Measurements from ENCODE around the gene CFAP161. TPM values are rescaled to one million over a fixed set of nuclear protein-coding genes. Genes with fewer than 3 reads are reported as not detected.

CFAP161 gene
- total RNA-seq, 1 donor from 2014 or later, result 0.30 TPM

DNA sequence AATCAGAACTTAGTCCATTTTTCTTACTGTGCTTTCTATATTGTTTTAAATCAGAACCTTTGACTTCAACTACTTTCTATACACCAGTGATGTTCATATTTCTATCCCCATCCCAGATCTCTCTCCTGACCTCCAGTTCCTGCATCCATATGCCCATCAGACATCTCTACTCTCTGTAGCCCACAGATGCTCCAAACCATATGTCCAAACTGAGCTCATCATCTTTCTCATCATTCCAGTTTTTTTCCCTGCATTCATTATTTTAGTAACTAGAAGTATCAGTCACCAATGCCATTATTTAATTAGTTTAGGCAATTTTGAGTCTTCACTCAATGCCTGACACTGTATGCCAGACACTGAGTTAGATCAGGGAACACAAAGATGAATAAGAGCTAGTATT, 37.2 kb downstream of the CFAP161 start:
- ATAC-seq (ENCODE audit: poor library complexity) (no peak), DNase-seq (no peak)
- intact Hi-C loops (cut with DNase I), result no loop called here

DNA sequence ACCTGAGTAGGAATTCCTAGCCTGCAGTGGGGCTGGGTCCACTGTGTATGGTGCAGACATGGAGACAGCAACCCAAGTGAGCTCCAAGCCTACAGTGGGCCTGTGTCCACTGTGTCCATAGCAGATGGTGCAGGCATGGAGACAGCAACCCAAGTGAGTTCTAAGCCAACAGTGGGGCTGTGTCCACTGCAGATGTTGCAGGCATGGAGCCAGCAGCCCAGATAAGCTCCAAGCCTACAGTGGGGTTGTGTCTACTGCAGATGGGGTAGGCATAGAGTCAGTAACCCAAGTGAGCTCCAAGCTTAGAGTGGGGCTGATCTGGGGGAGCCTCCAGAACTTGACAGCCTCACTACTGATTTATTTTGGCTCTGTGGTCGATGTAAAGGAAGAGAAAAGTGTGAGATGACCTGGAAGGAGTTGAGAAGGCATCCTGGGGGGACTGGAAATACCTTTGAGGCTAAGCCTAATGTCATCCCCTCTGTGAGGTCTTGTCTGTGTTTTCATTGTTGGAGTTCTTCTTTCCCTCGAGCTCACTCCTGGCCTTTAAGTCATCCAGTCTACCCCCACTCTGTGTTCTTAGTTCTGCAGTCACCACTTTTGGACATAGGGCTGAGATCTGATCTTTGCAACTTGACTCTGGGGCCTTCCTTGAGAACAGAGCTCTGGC, 40.2 kb downstream of the CFAP161 start:
- intact Hi-C loops (cut with DNase I), result no loop called here
- DNase-seq (no peak), ATAC-seq (ENCODE audit: poor library complexity) (peak; percentile 21)

DNA sequence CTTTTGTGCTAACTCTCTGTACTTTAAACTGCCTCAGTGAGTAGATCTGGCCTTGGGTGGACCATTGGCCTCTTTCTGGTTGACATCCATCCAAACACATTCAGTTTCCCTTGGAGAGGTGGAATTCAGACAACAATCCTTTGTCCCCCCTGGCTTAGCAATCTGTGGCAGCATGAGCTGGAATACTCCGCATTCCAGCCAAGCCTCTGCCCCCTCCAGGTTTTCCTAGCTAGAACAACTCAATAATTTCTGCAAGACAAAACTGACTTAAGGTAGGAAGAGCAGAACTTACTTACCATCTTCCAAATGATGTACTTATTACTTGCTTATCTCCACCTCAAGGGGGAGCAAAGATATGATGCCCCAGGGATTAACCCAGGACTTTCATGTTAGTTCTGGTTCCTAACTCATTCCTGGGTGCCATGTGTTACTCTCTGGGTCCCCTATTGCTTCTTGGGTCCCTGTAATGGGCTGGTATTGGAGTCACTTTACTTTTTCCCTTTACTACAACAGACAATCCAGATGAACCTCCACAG, 40.8 kb downstream of the CFAP161 start:
- DNase-seq, result no peak
- intact Hi-C loops (cut with DNase I), result no loop called here

DNA sequence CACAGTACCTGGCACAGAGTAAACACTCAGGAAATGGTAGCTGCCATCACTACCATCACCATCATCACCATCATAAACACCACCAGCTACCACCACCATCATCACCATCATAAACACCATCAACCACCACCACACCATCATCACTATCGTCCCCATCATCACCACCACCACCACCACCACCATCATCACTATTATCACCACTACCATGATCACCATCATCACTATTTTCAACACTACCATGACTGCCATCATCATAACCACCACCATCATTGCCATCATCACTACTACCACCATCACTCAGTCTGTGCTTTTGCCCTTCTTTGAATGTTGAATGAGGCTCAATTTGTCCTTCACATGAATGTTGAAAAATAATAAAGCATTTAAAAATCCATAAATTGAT, 41.4 kb downstream of the CFAP161 start:
- ATAC-seq (ENCODE audit: poor library complexity) (no peak), DNase-seq (no peak)
- intact Hi-C loops (cut with DNase I), result no loop called here

More for the DNA sequence above, 40.8 kb downstream of the CFAP161 start:
- no peak for ATAC-seq (ENCODE audit: poor library complexity)

DNA sequence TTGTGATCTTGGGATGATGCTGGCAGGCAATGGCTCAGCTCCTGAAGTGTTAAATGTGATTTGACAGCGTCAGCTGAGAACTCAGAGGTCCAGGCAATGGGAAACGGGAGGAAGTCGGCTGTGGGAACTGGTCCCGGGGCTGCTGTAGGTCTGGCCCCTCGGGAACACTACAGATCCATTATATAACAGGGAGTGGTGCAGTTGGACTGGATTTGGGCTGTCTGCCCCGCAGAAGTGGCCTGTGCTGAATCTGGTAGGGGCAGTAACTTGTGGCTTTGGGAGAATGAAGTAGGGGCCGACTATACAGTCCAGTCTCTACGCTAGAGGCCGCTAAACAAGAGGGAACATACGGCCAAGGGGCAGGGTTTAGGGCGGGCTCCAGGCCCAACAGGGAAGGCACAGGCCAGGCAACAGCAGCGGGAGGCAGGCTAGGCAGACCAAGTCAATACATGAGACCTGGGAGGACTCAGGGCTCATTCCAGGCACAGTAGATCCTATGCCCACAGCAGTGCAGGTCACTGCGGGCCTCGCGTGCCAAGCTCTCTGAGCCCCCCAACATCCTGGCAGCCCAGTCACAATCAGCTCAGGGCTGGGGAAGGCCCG, 42.3 kb downstream of the CFAP161 start:
- intact Hi-C loops (cut with DNase I), result no loop called here
- ATAC-seq (ENCODE audit: poor library complexity) (peak; percentile 91), DNase-seq (peak; percentile 86)

DNA sequence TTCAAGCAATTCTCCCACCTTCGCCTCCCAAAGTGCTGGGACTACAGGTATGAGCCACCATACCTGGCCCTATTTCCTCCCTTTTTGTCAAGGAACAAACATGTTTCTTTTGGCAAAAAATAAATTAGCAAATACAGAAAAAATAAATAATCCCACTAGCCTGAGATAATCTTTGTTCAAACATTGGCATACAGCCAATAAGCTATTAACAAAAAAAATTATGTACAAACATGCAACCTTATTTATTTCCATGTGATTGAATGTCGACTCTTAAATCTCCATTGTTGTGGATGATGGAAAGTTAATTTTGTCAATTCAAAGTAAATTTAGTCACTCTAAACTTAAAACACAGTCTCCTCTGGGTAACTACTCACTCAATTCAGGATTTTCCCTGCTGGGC, 44.3 kb downstream of the CFAP161 start:
- intact Hi-C loops (cut with DNase I), result no loop called here
- no peak for ATAC-seq (ENCODE audit: poor library complexity)
- no peak for DNase-seq

DNA sequence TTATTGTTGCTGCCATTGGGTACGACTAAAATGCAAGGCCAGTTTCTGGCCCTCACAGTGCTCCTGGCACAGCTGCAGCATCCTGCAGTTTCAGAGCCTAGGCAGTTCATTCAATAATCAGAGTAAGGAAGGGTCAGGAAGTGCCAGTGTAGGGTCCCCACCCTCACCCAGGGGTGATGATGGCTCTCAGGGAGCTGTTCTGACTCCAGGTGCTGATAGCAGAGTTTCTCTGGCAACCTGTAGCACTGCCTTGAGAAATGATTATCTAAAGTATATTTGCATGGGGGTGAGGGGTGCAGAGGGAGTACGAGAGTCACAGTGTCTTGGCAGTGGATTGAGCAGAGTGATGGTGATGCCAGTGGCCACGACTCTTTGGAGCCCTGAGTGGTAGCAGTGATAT, 47.1 kb downstream of the CFAP161 start:
- intact Hi-C loops (cut with DNase I), result no loop called here
- DNase-seq (no peak), ATAC-seq (ENCODE audit: poor library complexity) (no peak)

DNA sequence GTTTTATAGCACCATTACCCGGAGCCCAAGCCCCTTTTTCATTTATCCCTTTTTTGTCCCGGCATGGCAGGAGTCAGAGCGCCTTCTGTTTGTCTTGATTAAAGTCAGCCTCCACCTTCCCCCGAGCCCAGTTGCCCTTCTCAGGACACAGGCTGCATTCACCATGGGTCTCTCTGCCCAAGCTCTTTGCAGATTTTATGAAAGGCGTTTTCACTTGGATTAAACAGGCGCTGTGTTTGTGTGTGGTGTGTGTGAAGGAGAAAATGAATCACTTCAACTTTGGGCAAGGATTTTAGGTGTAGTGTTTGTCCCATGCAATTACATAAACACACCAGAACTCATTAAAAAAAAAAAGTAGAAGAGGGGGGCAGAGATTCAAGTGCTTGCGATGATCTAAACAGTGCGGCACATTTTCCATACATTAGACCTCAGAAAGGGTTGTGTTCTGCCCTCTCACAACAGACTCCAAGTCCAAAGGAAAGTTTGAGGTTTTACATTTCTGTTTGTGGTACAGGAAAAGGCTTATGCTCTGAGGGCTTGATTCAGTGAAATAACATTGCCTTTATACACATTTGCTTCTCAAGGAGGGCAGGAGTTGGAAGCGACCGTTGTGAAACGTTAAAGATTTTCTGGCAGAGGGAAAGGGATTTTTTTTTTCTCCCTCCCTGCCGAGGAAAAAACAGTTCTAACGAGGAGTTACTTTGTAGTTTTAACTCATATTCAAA, 48.1 kb downstream of the CFAP161 start:
- ATAC-seq (ENCODE audit: poor library complexity), result peak; percentile 36
- intact Hi-C loops (cut with DNase I), result no loop called here

DNA sequence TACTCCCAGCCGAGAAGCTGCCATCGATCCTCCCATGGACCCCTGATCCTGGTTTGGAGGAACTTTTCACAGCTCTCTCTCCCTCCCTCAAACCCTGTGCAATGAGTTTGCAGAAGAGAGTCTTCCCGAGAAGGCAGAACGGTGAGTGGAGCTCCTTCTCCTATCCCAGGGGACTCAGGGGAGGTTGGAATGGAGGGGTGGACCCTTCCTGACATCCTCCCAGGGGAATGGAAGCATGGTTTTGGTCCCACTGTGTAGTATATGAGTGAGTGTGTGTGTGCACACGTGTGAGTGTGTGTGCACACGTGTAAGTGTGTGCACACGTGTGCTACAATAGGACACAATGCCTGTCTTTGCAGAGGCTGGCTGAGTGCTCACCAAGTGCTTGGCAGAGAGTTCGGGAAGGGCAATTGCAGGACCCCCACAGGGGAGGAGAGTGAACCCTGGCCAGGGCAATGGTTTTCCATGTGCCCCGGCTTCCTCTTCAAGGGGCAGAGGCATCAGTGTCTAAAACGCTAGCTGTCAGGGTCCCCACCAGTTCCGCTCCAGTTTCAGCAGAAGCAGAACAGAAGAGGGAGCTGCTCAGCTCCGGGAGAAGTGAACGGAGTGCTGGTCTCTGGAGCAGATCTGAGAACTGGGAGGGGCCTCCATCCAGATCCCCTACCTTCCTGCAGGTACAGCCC, 48.8 kb downstream of the CFAP161 start:
- intact Hi-C loops (cut with DNase I), result no loop called here
- DNase-seq (no peak), ATAC-seq (ENCODE audit: poor library complexity) (peak; percentile 79)

More for the DNA sequence above, 48.1 kb downstream of the CFAP161 start:
- DNase-seq, result no peak

DNA sequence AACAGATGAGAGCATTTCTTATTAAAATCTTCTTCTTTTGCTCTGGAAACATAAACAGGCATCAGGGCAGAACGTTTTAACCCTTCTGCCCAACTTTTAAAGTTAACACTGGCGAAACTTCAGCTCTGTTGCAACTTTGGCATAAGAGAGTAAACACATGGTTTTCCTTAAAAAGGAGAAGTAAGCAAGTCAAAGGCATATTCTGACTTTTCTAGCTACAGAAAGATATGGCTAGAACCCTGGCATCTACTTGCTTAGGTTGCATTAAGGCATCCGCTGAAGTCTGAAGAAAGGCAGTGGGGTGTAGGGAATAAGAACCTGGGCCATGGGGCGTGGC, 49.3 kb downstream of the CFAP161 start:
- ATAC-seq (ENCODE audit: poor library complexity), result peak; percentile 28
- intact Hi-C loops (cut with DNase I), result no loop called here
- no peak for DNase-seq

DNA sequence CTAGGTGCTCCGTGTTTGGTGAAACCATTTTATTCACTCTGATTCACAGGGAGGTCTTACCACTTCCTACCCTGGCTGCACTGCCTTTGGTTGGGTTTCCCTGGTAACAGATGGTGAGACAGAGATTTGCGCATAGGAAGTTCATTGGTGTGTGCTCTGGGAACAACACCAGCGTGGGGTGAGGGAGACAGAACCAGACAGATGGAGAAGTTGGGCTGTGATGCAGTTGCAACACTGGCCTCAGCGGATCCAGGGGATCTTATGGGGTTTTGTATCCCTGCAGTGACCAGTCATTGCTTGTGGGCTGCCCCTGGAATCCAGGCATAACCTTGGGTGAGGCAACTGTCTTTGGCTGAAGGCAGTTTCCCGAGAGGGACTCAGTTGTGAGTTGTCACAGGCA, 50.1 kb downstream of the CFAP161 start:
- peak; percentile 53 for DNase-seq
- intact Hi-C loops (cut with DNase I), result no loop called here
- peak; percentile 43 for ATAC-seq (ENCODE audit: poor library complexity)

DNA sequence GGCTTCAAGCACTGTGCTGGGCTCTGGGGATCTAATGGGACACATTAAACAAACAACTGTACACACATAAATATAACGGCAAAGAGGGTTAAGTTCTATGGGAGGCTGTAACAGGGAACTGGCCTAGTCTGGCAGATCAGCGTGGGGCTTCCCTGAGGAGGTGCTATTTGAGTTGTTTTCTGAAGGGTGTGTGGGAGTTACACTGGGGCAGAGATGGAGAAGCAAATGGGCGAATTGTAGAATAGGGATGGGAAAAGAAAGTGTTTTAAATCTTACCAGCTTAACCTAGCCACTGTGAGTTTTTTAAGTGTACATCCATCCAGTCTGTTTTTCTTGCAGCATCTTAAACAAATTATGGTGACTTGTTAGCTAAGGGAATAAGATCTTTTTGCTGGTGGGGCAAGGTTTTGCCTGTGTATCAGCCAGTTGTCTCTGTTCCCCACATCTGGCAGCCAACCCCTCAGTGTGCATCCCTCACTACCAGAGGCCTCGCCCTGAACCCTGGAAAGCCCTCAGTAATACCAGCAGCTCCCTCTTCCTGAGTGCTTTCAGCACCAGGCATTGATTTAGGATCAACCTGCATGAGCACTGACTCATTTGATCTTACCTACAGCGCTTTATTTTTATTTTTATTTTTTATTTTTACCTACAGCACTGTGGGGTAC, 51.7 kb downstream of the CFAP161 start:
- DNase-seq (no peak), ATAC-seq (ENCODE audit: poor library complexity) (no peak)
- intact Hi-C loops (cut with DNase I), result no loop called here

DNA sequence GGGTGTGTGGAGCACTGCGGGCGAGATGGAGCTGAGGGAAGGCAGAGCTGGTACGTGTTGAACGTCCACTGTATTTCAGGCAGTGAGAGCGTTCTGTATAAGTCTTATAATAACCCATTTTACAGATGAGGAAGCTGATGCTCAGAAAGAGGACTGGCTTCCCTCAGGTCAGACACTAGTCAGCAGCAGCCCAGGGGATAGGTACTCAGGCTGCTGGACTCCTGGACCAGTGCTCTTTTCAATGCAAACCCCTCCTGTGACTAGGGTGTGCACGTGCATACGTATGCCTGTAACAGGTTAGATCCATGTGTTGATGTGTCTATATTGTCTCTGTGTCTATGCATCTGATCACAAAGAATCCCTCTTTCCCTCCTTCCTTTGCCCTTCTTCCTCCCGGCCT, 54.3 kb downstream of the CFAP161 start:
- DNase-seq (no peak), ATAC-seq (ENCODE audit: poor library complexity) (no peak)
- intact Hi-C loops (cut with DNase I), result no loop called here

DNA sequence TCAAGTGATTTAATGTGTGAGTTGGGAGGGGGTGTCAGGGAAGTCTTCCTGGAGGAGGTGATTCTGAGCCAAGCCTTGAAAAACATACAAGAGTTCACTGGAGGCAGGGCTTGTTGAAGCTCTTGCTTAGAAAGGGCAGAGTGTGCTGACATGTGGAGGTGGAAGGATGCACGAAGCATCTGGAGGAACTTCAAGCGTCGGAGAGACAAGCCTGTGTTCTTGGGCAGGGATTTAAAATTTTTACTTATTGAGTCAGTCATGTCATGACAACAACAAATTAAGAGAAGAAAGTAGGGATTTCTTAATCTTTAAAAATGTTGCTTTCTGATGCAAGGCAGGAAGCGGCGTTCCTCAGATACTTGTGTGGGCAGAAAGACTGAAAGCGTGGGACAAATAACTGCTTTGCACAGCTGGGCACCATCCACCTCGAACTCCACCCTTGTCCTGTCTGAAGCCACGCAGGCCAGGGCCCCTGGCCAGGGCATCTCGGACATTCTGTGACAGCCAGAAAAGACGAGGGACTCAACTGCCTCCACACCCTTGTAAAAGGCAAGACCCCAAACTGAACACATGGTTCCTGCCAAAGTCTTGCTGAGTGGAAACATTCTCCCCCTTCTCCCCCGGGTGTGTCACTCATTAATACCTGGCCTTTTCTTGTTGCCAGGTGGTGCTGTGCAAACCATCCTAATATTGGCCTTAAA, 55.7 kb downstream of the CFAP161 start:
- intact Hi-C loops (cut with DNase I), result no loop called here
- peak; percentile 85 for ATAC-seq (ENCODE audit: poor library complexity)
- DNase-seq, result peak; percentile 82

DNA sequence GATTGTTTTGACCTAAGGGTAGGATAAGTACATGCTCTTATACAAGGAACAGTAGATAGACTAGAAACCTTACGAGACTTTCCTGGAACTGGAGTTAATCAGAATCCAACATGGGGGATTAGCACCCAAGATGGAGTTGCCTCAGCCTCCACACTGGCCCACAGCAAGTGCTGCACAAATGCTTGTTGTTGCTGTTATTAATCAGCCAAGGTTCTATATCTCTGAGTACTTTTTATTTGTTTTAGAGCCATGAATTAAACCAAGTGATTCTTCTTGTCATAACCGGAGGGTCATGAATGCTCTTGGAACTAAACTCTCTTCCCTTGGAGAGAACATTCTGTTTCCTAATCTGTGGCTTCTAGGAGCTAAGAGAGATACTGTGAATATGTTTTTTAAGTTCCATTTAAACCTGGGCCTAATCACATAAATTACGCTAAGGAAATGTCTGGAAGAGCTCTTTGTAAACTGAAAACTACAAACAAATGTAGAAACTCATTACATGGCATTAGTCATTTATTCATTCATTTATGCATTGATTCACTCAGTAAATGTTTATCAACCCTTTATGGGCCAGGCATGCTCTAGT, 56.9 kb downstream of the CFAP161 start:
- ATAC-seq (ENCODE audit: poor library complexity) (peak; percentile 26), DNase-seq (no peak)
- intact Hi-C loops (cut with DNase I), result no loop called here

DNA sequence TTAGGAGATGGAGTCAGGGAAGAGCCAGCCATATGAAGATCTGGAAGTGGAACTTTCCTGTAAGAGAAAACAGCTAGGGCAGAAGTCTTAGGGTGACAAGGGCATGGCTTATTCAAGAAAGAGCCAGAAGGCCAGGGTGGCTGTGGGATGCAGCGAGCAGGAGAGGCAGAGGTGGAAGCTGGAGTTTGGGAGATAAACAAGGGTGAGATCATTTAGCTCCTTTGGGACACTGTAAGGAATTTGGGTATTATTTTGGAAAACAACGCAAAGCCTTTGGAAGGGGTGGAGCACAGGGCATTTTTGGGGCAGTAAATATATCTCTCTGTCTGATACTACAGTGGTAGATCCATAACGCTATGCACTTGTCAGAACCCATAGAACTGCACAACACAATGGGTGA, 57.6 kb downstream of the CFAP161 start:
- no peak for ATAC-seq (ENCODE audit: poor library complexity)
- DNase-seq, result no peak
- intact Hi-C loops (cut with DNase I), result no loop called here

DNA sequence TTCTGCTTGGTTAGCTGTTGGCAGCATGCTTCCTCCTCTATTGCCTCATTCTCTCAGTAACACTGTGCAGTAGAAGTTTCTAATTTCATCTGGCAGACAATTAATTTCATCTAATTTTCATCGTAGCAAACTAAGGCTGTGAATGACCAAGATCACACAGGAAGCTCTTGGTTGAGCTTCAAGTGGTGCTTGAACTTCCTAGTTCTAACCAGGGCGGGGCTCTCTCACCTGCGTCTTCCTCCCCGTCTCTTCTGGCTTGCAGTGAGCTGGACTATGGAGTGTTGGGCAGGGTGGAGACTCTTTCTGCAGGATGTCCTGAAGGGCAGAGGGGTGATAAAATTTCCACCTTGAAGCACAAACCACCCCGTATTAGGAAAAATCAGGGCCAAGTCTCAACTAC, 60.7 kb downstream of the CFAP161 start:
- DNase-seq (no peak), ATAC-seq (ENCODE audit: poor library complexity) (no peak)
- intact Hi-C loops (cut with DNase I), result no loop called here

DNA sequence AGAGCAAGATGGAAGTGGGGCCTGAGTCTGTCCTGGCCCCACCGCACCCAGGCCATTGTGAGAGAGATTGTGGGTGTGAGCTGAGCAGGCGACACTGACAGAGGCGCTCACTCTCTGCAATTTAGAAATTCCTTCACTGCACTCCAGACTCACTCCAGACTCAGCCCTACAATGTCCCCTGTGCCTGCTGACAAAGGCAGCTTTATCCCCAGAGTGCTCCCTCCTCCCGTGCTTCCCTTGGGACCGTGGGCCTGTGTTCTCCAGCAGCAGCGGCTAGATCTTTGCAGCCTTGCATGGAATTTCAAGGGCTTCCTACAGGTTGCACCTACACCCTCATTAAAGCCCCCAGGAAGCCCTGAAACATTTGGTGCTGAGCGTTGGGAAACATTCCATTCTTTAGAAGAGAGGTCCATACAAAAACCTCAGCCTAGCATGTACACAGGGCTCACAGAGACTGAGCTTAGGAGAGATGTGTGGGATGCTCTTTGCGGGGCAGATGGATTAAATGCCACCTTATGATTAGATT, 61.3 kb downstream of the CFAP161 start:
- DNase-seq (no peak), ATAC-seq (ENCODE audit: poor library complexity) (no peak)
- intact Hi-C loops (cut with DNase I), result no loop called here

All from Right ventricle myocardium superior (tissue), 1 donor.